GM04504 (cell line): ENCODE results near the gene PCYT2.

Experiments used
- DNase-seq: peaks from one replicate; pipeline ENCODE4 v3.0.0-alpha.2; 2012; ENCODE audit warnings: low read depth

PCYT2 gene

DNA sequence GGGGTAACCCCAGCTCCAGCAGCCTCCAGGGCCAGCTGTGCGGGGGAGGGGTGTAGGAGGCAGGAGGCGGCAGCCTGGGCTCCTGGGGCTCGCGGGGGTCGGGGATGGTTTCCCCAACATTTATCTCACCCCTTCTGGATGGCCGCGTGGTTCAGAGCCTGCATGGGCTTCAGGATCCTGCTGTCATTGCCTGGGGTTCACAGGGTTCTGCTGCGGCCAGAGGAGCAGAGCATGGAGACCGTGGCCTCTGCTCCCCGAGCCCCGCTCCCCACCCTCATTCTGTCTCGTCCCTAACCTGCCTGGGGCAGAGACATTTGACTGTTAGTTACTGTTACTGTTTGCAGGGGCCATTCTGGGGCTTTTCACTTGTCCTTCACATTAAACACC is 31.0 kb upstream of the PCYT2 start:
- DNase-seq = no peak

DNA sequence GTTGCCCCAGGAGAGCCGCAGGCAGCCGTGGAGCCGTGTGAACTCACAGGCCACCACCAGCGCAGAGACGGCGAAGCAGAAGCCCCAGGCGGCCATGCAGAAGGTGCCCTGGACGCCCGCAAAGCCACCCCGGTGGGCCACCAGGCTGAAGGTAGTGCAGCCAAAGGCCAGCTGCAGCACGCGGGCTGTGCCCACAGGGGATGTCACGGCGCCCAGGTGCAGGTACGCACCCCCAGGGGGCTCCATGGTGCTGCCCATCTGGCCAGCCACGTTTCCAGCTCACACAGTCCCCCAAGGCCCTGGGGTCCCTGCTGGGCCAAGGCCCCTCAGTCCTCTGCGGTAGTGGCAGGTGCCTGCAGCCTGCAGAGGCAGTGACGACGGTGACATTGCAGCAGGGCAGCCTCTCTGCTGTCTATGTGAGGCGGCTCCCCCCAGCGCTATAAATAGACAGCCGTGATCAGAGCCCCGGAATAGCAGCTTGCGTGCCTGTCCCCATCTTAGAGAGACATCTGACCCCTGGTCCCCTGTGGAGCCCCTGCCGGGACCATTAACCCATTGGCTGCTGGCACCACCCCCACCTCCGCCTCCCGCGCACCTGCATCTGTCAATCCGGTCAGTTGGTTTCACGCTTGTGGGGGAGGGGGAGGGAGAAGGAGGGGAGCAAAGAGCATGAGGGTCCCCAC is 30.4 kb upstream of the PCYT2 start:
- DNase-seq = no peak

DNA sequence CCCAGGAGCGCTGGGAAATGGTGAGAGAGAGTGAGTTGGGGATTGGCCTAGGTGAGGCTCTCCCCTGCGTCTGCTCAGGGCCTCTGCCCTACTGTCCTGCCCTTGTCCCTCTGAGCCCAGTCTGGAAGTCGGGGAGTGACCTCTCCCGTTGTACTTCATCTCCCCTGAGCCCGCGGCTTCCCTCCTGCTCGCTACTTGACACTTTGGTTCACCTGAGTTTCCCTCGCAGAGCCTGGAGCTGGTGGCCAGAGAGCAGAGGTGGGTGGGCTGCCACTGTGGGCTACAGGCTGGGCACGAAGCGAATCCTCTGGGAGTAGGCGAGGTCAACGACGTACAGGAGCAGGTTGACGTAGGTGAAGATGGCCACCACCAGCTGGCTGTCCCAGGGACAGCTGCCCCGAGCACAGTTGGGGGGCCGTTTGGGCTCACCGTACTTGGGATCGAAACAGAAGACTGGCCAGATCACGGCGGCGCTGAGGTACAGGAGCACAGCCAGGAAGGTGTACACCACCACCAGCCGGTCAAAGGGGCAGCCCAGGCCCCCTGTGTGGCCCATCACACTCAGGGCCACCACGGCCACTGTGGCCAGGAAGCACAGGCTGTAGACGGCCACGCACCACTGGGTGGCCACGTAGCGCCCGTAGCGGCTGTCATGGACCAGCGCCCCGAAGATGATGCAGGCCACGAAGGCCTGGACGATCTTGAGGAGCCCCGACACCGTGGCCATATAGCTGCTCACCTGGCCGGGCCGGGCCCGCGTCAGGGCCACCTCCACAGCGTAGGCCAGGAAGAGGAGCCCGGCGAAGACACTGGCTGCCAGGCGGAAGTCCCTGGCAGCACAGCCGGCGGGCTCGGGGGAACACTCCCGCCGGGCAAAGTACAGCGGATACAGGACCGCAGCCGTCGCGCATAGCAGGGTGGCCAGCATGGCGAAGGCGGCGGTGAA is 29.6 kb upstream of the PCYT2 start:
- no peak for DNase-seq

DNA sequence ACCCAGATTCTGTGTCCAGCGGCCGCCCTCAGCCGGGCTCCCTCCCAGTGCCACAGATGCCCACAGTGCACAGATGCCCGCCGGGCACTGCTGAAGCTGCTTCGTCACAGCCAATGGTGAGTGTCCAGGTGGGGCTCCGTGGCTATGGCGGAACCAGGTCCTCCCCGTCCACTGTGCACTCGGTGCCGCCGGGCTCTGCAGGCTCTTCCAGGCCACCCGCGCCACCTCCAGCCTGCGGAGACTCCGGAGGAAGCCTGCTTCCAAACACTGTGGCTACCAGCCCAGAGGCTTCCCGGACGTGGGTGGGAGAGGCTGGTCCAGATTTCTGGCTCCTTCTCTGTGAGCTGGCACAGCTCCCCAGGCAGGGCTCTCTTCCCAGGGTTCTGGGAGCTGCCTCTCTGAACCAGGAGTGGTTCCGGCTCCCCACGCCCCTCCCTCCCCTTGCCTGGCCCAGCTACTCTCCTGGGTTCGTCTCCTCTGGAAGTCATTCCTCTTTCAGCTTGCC is 28.7 kb upstream of the PCYT2 start:
- no peak for DNase-seq

DNA sequence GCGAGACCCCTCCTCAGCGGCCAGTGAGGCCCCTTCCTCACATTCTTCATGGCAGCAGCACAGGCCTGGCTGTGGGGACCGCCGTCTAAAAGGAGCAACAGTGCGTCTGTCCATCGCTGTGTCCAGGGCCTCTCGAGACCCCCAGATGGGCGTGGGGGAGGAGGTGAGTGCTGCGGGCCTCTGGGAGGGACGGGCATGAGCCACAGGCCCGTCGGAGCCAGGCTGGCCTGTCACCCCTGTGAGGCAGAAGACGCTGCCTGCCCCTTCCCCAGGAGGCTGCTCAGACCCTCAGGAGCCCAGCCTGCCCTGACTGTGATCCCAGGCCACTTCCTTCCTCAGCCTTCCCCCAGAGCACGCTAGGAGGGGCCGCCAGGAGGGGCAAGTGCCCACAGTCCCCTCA is 28.0 kb upstream of the PCYT2 start:
- DNase-seq = no peak

DNA sequence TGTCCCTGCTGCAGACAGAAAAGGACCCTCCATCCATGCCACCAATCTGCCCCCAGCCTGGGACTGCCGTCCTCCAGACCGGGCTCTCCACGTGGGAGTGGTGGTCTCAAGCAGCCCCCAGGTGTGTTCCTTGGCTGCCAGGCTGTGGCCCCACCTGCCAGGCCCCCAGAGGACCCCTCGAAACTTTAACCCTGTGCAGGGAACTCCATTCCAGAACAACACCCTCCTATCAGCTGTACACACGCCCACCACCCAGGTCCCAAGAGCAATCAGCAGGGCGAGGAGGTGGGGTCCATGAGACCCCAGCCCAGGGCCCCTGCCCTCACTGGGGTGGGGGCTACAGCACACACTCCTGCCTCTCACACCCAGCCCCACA is 24.5 kb upstream of the PCYT2 start:
- no peak for DNase-seq

DNA sequence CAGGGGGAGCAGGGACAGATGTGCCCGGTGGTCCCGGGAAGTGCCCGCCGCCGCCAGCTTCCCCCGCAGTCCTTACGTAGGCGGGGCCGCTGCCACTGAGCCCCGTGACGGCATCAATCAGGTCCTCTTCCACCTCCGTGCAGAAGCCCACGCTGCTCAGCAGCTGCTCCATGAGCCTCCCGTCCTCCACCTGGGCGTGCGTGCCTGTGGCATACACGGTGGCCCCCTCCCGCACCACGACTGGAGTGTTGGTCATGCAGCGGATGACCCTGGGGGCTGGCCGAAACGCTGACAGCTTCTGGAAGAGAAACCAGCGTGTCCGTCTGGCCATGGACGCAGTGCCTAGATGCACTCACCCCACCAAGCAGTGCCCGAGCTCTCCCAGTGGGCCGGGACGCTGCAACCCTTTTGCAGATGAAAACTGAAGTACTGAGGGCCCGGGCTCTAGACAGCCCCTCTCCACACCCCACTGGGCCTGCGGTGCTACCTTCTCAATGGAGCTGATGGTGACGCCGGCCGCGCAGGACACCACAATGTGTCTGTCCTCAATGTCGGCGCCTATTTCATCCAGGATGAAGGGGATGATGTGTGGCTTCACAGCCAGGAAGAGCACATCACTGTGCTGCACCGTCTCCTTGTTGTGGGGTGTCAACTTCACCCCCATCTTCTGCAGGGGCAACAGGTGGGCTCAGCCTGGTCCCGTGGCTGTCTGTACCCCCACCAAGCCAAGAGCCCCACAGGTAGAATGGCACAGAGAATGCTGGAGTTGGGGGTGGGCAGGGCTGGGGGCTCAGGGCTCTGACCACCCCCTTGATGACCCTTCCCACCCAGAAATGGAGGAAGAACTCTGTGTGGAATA is 23.9 kb upstream of the PCYT2 start:
- DNase-seq = no peak

DNA sequence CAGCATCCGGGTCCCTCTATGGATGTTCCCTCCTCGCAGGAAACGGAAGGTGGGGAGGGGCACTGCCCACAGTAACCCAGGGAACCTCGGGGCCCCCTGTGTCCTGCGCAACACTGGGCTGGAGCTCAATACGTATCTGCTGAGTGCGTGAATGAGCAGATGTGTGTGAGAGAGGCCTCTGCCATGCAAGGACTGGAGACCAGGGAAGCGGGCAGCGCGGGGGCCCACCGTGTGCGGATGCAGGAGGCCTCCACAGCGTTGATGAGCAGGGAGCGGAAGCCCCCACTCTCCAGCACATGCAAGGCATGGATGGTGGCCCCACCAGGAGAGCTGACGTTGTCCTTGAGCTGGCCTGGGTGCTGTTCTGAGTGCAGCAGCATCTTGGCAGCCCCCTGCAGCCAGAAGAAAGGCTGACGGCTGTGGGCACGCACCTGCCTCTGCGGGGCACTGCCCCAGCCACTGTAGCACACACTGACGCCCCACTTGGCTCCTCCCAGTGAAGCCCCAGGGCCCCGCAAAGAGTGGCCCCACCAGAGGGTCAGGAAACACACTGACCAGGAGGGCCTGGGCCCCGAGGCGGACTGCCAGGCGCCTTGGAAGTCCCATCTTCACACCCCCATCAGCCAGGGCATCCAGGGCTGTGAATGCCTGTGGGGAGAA is 23.0 kb upstream of the PCYT2 start:
- DNase-seq = no peak

DNA sequence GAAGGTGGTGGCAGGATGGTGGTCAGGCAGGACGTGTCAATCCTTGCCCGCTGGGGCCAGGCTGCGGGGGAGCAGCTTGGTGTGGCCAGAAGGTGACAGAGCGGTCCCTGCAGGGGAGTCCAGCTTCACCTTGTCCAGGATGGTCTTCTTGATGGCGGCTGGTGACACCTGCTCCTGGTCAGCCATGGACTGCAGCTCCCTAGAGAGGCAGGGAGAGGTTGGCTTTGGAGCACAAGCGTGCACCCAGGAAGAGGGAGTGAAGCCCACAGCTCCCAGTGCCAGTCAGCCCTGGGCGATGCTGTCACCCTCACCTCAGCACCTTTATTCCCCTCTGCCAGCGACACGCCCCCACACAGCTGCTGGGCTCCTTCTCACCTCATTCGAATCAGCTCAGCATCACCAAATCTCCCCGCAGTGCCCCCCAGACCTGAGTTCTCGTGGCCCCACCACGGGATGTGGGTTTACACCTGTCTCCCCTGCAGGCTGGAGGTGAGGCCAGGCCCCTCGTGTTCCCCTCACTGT is 22.0 kb upstream of the PCYT2 start:
- DNase-seq = no peak

DNA sequence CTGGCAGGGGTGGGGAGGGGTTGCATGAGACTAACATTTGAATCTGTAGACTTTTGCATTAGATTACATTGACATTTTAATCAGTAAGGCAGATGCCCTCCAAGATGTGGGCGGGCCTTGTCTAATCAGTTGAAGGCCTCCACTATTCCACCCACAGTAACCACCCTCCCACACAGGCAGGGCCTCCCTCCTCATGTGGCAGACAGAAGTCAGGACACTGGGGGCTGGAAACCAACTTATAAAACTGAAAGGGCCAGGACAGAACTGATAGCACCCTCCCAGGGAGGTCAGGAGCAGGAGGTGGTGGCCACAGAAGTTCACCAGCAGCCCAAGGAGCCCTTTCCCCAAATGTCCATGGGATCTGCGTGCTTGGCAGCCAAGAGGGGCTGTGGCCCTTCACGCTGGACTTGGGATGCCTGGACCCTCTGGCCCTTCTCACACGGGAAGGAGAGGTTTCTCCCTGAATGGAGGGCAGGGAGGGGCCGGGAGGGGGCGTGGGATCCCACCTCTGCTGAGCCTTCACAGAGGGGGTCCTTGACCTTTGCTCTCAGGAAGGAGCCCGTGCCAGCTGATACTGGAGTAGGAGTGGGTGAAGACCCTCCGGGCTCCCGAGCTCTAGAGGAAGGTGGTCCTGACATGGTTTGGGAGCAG is 21.3 kb upstream of the PCYT2 start:
- DNase-seq = no peak

DNA sequence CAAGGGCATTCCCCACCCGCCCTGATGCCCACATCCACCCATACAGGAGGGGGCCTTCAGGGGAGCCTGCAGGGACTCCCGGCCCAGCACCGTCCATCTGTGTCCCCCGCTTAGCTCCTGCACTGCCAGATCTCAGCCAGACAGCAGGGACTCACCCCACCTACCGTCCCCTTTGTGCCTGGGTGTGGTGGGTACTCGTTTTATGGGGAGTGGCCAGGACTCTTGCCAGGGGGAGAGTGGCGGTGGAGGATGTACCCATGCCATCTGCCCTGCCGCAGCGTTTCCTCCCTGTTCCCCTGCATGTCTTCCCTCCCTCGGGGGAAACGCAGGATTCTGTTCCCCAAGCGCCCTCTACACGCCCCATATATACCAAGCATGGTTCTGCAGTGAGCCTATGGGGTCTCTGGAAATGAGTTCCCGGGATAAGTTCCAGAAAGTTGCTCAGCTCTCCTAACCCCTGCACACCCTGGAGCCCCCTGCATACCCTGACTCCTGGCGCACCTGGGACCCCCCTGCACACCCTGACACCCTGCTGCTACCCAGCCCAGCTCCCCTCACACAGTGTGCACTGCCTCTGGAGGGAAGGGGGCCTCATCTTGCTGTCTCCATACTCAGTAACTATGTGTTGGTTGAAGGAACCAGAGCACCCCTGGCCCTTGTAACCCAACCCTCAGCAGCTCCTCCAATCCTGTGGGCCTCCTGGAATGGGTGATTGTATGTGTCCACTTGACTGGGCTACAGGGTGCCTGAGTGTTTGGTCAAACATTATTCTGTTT is 20.5 kb upstream of the PCYT2 start:
- DNase-seq = no peak

DNA sequence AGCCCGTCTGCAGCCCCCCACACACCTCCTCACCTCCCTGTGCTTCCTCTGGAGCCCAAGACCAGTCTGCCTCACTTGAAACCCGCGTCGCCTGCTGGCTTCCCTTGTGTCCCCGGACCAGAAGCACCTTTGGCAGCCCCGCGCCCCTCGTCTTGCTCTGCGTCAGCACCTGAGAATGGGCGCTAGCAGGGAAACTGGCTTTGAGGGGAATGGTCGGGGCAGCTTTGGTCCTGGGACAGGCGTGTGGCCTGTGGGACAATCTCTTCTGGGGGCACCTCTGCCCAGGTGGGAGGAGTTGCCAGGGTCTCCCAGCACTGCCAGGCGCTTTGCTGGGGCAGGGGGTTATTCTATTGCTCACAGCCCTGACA is 20.0 kb upstream of the PCYT2 start:
- DNase-seq = no peak

DNA sequence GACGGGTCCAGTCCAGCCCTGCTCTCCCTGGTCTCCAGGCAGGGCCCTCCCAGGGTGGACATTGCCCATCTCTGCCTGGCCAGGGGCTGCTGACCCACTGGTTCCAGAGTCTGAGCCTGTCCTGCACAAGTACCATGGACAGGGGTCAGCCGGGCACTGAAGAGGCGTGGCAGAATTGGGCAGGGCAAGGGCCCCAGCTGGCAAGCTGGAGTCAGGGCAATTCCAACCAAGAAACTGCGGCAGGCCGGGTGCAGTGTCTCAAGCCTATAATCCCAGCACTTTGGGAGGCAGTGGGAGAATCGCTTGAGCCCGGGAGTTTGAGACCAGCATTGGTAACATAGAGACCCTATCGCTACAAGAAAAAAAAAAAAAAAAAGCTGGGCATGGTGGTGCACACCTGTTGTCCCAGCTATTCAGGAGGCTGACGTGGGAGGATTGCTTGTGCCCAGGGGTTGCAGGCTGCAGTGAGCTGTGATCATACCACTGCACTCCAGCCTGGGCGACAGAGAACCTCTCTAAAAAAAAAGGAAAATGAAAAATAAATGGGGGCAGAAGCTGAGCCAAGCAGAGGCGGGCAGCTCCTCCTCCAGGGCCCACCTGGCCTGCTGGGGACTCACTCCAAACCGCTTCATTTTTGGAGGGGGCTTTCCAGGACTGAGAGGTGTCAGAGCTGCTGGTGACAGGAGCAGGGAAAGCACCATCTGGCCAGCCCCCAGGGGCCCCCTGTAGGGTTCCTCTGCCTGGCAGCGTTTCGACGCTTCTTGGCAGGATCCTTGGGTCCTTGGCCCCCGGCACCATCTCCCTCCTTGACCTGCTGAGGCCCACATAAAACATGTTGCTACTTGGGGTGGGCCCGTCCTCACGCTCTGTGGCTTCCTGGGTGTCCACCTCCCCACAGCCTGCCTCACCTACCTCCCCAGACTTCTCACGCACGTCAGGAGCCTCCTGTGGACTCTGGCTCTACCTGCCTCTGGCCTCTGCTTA is 19.2 kb upstream of the PCYT2 start:
- DNase-seq = no peak

DNA sequence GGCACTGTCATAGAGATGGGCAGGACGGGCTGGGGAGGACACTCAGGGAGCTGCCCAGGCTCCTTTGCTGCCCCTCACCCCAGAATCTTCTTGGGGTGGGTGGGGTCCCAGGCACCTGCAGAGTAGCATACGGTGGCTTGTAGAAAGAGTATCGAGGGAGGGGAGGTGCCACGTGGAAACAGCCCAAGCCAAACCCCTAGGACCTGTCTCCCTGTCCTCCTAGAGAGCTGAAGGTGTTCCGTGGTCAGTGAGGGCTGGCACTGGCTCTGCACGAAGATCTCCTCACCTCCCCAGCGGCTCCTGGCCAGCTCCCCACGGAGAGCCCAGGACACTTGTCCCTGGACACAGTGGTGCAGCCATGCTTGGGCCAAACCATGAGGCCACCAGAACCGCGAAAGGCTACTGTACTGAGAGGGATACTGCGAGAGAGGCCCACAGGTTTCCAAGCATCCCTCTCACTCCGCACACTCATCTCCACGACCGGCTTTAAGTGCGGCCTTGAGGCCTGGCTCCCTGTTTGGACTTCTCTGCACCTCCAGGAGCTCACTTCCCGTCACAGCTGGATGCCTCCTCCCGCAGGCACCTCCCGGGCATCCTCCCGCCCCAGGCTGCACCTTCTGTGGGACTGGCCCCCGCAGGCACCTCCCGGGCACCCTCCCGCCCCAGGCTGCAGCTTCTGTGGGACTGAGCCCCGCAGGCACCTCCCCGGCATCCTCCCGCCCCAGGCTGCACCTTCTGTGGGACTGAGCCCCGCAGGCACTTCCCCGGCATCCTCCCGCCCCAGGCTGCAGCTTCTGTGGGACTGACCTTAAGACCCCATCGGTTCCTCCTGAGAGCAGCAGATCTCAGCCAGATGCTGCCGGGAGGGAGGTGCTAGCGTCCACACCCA is 18.3 kb upstream of the PCYT2 start:
- no peak for DNase-seq

DNA sequence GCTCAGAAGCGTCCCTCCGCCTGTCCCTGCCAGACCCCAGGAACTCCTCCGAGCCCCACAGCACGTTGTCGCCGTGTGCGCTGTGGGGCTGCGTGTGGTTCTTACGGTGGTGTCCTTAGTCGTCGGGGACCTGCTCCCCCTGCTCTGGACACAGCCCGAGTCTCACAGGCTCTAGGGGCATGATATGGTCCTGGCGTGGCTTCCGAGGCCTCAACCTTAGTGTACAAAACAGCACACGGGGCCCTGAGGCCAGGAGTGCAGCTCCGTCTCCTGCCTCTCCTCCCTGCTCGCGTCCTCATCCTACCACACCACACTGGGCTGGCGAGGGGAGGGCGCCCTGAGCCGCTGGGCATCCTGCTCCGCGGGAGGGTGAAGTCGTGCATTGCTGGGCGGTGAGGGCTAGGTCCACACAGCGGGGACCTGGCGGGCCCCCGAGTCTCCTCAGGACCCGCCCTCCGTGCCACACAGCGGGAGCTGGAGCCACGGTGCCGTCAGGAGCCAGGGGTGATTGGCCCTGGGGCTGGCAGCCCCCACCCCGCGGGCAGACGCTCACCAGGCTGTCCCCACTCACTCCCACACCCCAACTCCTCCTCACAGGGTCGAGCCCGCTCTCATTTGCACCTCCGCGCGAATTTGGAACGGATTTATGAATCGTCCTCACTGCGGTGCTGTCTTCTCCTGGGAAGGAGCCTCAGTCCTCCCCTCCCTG is 17.5 kb upstream of the PCYT2 start:
- DNase-seq = no peak

DNA sequence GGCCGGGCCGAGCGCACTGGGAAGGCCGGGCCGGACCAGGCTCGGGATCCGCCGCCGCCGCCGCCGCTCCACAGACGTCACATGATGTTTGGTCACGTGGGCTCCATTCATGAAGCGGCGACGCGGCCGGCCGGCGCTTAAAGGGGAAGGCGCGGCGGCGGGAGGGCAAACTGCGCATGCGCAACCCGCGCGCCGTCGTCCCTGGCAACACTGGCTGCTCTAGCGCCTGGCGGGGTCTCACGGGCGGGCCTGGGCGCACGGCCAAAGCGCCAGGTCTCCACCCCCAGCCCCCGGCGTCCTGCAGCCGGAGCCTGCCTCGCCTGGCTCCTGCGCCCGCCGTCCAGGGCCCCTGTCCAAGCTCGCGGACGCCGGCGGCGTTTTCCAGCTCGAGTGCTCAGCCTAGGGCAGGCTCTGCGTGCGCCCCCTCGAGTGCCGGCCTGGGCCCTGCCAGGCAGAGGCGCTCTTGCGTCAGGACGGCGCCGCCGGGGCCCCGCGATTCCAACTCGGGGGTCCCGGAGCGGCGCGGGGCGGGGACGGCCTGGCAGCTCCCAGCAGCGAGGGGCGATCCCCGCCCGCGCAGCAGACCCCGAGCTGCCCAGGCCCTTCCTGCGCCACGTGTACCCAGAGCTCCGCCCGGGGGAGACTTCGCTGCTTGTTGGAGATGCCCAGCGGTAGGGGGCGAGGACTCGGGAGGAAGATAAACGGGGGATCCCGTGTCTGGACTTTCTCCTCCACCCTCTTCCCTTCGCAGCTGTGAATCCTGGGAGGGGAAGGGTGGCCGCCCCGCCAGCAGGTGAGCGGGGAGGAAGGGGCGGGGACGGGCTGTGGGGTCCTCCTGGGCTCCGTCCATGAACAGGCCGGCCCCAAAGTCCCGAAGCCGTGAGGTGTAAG is 16.7 kb upstream of the PCYT2 start, which contains the start of gene MAFG:
MAFG (minus strand) TSS at position 83 of the 891 bp plus-strand sequence. CDS start 4,550 bp downstream, outside the sequence.
- peak; percentile 85 for DNase-seq
